HG02759 (cell line): ENCODE results near the gene MICOS13.

Source experiments
- ATAC-seq: cut with Tn5 transposase; IDR thresholded peaks from one replicate; pipeline ENCODE4 v1.9.1; 2021; ENCODE audit warnings: mild to moderate bottlenecking, moderate library complexity; ENCODE audit not compliant: unreplicated experiment

The MICOS13 gene

GRCh38 chr19:5700455-5701092, 20.3 kb upstream of the MICOS13 start:
- no peak for ATAC-seq

GRCh38 chr19:5698635-5699422, 18.5 kb upstream of the MICOS13 start:
- ATAC-seq, result no peak

- ATAC-seq, result no peak
Observed at GRCh38 chr19:5697890-5698634, 17.7 kb upstream of the MICOS13 start.

- no peak for ATAC-seq
Observed at GRCh38 chr19:5697022-5697889, 16.9 kb upstream of the MICOS13 start.

GRCh38 chr19:5696196-5697021, 16.1 kb upstream of the MICOS13 start:
- ATAC-seq, result no peak

GRCh38 chr19:5695649-5696195, 15.4 kb upstream of the MICOS13 start:
- ATAC-seq, result no peak

- no peak for ATAC-seq
Observed at GRCh38 chr19:5694956-5695648, 14.8 kb upstream of the MICOS13 start.

- ATAC-seq, result no peak
Observed at GRCh38 chr19:5694167-5694955, 14.0 kb upstream of the MICOS13 start.

GRCh38 chr19:5693195-5694166, 13.2 kb upstream of the MICOS13 start:
- ATAC-seq, result no peak

GRCh38 chr19:5692723-5693194, 12.4 kb upstream of the MICOS13 start:
- ATAC-seq, result no peak

GRCh38 chr19:5691822-5692722, 11.8 kb upstream of the MICOS13 start:
- no peak for ATAC-seq

- no peak for ATAC-seq
Observed at GRCh38 chr19:5690955-5691821, 10.9 kb upstream of the MICOS13 start.

GRCh38 chr19:5690125-5690954, 10.0 kb upstream of the MICOS13 start, which contains the start of gene RPL36:
Gene RPL36, plus strand, starts transcription at chr19:5690295. Its CDS starts 213 bp downstream, at chr19:5690508.
- ATAC-seq, result peak; percentile 51
